SJSA1 (cell line): ENCODE data around the gene ITCH. TPM values are rescaled to one million over a fixed set of nuclear protein-coding genes. Genes with fewer than 3 reads are reported as not detected.
"Not testable (repeated sequence)": the region's sequence is repeated elsewhere in the genome, so short reads cannot be mapped to it uniquely, and the experiment has no call there.

ENCODE experiments used
- DNase-seq, 2 experiments: peaks; one replicate each; pipeline ENCODE4 v3.0.0-alpha.2; 2015 to 2020; ENCODE audit warnings: low spot score in 2 of 2, low read depth in 1 of 2
- H3K27ac ChIP-seq: fragments of 250-450 bp; sonication (Bioruptor Pico); 2 replicates; pipeline ENCODE4 v1.5.1; 2020; ENCODE audit warnings: mild to moderate bottlenecking, moderate library complexity
- H3K27me3 ChIP-seq: fragments of 250-450 bp; sonication (Bioruptor Pico); replicated peaks from 2 replicates; pipeline ENCODE4 v1.5.1; 2020; ENCODE audit warnings: mild to moderate bottlenecking, moderate library complexity
- H3K36me3 ChIP-seq: fragments of 250-450 bp; sonication (Bioruptor Pico); 2 replicates; pipeline ENCODE4 v1.5.1; 2020; ENCODE audit warnings: mild to moderate bottlenecking
- H3K4me1 ChIP-seq: fragments of 250-450 bp; sonication (Bioruptor Pico); replicated peaks from 2 replicates; pipeline ENCODE4 v1.6.1; 2021; ENCODE audit warnings: mild to moderate bottlenecking
- H3K4me3 ChIP-seq: fragments of 250-450 bp; sonication (Bioruptor Pico); 2 replicates; pipeline ENCODE4 v1.5.1; 2020; ENCODE audit warnings: mild to moderate bottlenecking
- H3K9me3 ChIP-seq: fragments of 250-450 bp; sonication (Bioruptor Pico); replicated peaks from 2 replicates; pipeline ENCODE4 v1.5.1; 2020; ENCODE audit warnings: mild to moderate bottlenecking
- total RNA-seq: library from RNA; depleted of rRNA; stranded (reverse); fragments of >200 nt; shearing (Covaris generic); gene quantifications from 2 replicates; pipeline ENCODE4 v1.2.3, GENCODE V29; 2014

Gene ITCH
- total RNA-seq, 1 experiment from 2014 or later = 62.9 TPM

- Histone ChIP-seq H3K4me3 (no peak overlapping the region), H3K36me3 (peaks cover 77% of the 10 kb centered on the region), H3K27me3 (no peaks in the 10 kb centered on the region), H3K4me1 (peaks cover 18% of the 10 kb centered on the region), H3K9me3 (no peaks in the 10 kb centered on the region), H3K27ac (no peak overlapping the region)
- DNase-seq = no peak
These were observed 89.4 kb downstream of the ITCH start for GRCh38 chr20:34452281-34452982.

GRCh38 chr20:34458631-34459030 is 95.6 kb downstream of the ITCH start:
- Histone ChIP-seq H3K27me3 (no peaks in the 10 kb centered on the region), H3K9me3 (no peaks in the 10 kb centered on the region), H3K36me3 (peaks cover 81% of the 10 kb centered on the region), H3K27ac (0 out of 2 replicates have a peak overlapping the region, but pooled peaks have one; percentile 0), H3K4me1 (peaks cover 17% of the 10 kb centered on the region), H3K4me3 (no peak overlapping the region)
- DNase-seq = no peak

GRCh38 chr20:34459209-34459897 is 96.3 kb downstream of the ITCH start:
- no peaks in the 10 kb centered on the region for H3K27me3 ChIP-seq
- no peaks in the 10 kb centered on the region for H3K9me3 ChIP-seq
- peaks cover 15% of the 10 kb centered on the region for H3K4me1 ChIP-seq
- peaks cover 80% of the 10 kb centered on the region for H3K36me3 ChIP-seq
- DNase-seq = no peak
- 0 out of 2 replicates have a peak overlapping the region, but pooled peaks have one; percentile 0 for H3K27ac ChIP-seq
- H3K4me3 ChIP-seq = no peak overlapping the region

- no peak for DNase-seq
- Histone ChIP-seq H3K27ac (no peak overlapping the region), H3K4me1 (peaks cover 15% of the 10 kb centered on the region), H3K27me3 (no peaks in the 10 kb centered on the region), H3K9me3 (no peaks in the 10 kb centered on the region), H3K36me3 (peaks cover 83% of the 10 kb centered on the region), H3K4me3 (no peak overlapping the region)
These were observed 98.7 kb downstream of the ITCH start for GRCh38 chr20:34461779-34462087.

- H3K36me3 ChIP-seq = peaks cover 74% of the 10 kb centered on the region
- H3K4me3 ChIP-seq = no peak overlapping the region
- H3K9me3 ChIP-seq = no peaks in the 10 kb centered on the region
- no peaks in the 10 kb centered on the region for H3K27me3 ChIP-seq
- DNase-seq = no peak
- H3K4me1 ChIP-seq = peaks cover 6% of the 10 kb centered on the region
- H3K27ac ChIP-seq = no peak overlapping the region
These were observed 105.9 kb downstream of the ITCH start for GRCh38 chr20:34468951-34469350.

- no peaks in the 10 kb centered on the region for H3K27me3 ChIP-seq
- H3K27ac ChIP-seq = no peak overlapping the region
- DNase-seq = no peak
- H3K4me1 ChIP-seq = peaks cover 14% of the 10 kb centered on the region
- peaks cover 68% of the 10 kb centered on the region for H3K36me3 ChIP-seq
- no peaks in the 10 kb centered on the region for H3K9me3 ChIP-seq
- no peak overlapping the region for H3K4me3 ChIP-seq
These were observed 109.3 kb downstream of the ITCH start for GRCh38 chr20:34472246-34472925.

GRCh38 chr20:34473262-34473883 is 110.3 kb downstream of the ITCH start:
- no peak overlapping the region for H3K4me3 ChIP-seq
- no peaks in the 10 kb centered on the region for H3K9me3 ChIP-seq
- no peaks in the 10 kb centered on the region for H3K27me3 ChIP-seq
- no peak overlapping the region for H3K27ac ChIP-seq
- peaks cover 69% of the 10 kb centered on the region for H3K36me3 ChIP-seq
- peak in 1 of 2 experiments; percentile 59 for DNase-seq
- H3K4me1 ChIP-seq = peaks cover 14% of the 10 kb centered on the region

GRCh38 chr20:34475979-34476736 is 113.1 kb downstream of the ITCH start:
- no peak overlapping the region for H3K4me3 ChIP-seq
- no peaks in the 10 kb centered on the region for H3K9me3 ChIP-seq
- H3K4me1 ChIP-seq = peaks cover 14% of the 10 kb centered on the region
- DNase-seq = peak; percentile 53 to 60
- no peak overlapping the region for H3K27ac ChIP-seq
- peaks cover 77% of the 10 kb centered on the region for H3K36me3 ChIP-seq
- no peaks in the 10 kb centered on the region for H3K27me3 ChIP-seq

GRCh38 chr20:34479627-34480026 is 116.6 kb downstream of the ITCH start:
- no peak for DNase-seq
- peaks cover 84% of the 10 kb centered on the region for H3K36me3 ChIP-seq
- H3K27ac ChIP-seq = no peak overlapping the region
- no peak overlapping the region for H3K4me3 ChIP-seq
- H3K9me3 ChIP-seq = peaks cover 3% of the 10 kb centered on the region; the same call in 1 of the 2 replicates
- peaks cover 7% of the 10 kb centered on the region for H3K4me1 ChIP-seq
- H3K27me3 ChIP-seq = no peaks in the 10 kb centered on the region

GRCh38 chr20:34482154-34482553 is 119.1 kb downstream of the ITCH start:
- DNase-seq, H3K4me3 ChIP-seq, H3K27me3 ChIP-seq, H3K4me1 ChIP-seq, H3K27ac ChIP-seq, H3K9me3 ChIP-seq: not testable (repeated sequence)
- H3K36me3 ChIP-seq = peaks cover 82% of the 10 kb centered on the region

GRCh38 chr20:34483585-34484220 is 120.6 kb downstream of the ITCH start:
- H3K36me3 ChIP-seq = peaks cover 79% of the 10 kb centered on the region

GRCh38 chr20:34485068-34485634 is 122.1 kb downstream of the ITCH start:
- peaks cover 3% of the 10 kb centered on the region; the same call in 1 of the 2 replicates for H3K9me3 ChIP-seq
- peaks cover 76% of the 10 kb centered on the region for H3K36me3 ChIP-seq
- H3K4me3 ChIP-seq = no peak overlapping the region
- H3K27ac ChIP-seq = no peak overlapping the region
- H3K27me3 ChIP-seq = no peaks in the 10 kb centered on the region
- DNase-seq = no peak
- H3K4me1 ChIP-seq = no peaks in the 10 kb centered on the region

More at GRCh38 chr20:34483585-34484220, 120.6 kb downstream of the ITCH start:
- not testable (repeated sequence) for H3K27me3 ChIP-seq, H3K27ac ChIP-seq, H3K4me3 ChIP-seq, H3K9me3 ChIP-seq, DNase-seq, H3K4me1 ChIP-seq
